GM21529 (cell line): ENCODE results near the gene NPHS1.
"Not testable (repeated sequence)": the region's sequence is repeated elsewhere in the genome, so short reads cannot be mapped to it uniquely, and the experiment has no call there.

Experiments
- ATAC-seq: cut with Tn5 transposase; IDR thresholded peaks from one replicate; pipeline ENCODE4 v1.9.1; 2021; ENCODE audit not compliant: unreplicated experiment

The NPHS1 gene

GRCh38 chr19:35816262-35816661 is 36.0 kb downstream of the NPHS1 start:
- no peak for ATAC-seq

GRCh38 chr19:35813043-35813890 is 39.0 kb downstream of the NPHS1 start:
- ATAC-seq: no peak

- ATAC-seq: no peak
These were observed 39.9 kb downstream of the NPHS1 start, which contains the start of gene PRODH2 for GRCh38 chr19:35812220-35813042. PRODH2 (minus strand) TSS chr19:35812845; CDS start chr19:35812805, 40 bp downstream.

DNA sequence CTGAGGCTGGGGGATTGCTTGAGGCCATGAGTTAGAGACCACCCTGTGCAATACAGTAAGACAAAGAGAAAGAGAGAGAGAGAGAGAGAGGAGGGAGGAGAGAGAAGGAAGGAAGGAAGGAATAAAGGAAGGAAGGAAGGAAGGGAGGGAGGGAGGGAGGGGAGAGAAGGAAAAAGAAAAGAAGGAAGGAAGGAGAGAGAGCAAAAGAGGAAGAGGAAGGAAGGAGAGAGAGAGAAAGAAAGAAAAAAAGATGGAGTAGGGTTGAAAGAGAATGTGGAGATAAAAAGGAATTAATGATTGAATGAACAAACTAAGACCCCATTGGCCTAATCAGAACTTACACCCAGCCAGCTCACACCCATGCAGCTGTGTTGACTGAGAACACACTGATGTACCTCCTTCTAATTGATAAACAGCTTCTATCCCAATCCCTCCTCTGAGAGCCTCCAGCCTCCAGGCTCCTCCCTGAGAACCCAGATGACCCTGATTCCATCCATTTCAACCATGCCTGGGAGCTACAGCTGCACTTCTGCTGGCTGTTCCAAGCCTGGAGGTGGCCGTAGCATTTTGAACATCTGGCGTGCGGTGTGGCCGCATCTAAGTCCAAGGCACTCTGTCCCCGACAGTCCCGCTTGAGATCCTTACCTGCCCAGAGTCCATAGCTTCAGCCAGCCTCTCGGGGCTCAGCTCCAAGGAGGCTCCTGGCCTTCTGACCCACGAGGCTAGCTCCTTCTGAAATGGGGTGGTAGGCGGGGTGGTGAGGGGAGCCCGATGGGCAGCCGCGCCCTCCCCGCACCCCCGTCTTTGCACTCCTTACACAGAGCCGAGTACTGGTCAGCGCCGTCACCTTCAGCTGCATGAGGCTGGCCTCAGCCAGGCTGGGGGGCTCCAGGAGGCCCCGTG is 40.7 kb downstream of the NPHS1 start:
- no peak for ATAC-seq

GRCh38 chr19:35807633-35808032 is 44.7 kb downstream of the NPHS1 start:
- no peak for ATAC-seq

DNA sequence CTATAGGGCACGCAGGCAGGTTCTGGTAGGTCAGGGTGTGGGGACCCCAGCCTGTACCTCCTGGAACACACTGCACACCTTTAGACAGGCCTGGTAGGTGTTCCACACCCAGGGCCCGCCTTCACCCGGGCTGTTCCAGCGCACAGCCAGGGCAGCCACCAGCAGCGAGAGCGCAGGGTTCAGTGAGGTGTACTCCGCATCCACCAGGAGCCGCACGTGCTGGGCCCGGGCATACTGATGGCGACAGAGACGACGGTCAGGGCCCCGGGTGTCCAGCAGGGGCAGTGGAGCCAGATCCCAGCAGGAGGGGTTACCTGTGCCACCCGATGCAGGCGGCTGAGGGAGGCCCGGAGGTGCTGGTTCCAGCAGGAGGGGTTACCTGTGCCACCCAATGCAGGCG is 45.7 kb downstream of the NPHS1 start:
- ATAC-seq: no peak

GRCh38 chr19:35805526-35806102 is 46.7 kb downstream of the NPHS1 start:
- ATAC-seq: no peak

DNA sequence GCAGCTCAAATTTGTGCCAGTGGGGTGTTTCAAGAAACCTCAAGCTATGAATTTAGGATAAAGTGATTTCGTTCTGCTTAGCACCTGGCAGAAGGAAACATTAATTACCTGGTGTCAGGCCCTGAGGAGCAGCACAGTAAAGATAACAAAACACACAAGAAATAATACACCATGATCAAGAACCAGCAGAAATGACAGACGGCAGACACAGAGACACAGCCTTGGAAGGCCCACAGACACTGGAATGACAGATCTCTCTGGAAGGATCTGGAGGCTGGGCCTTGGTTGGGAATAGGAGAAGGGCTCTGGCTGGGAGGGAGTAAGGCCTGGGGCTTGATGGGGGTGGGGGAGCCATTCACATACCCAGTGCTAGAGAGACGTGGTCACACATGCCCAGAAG is 50.5 kb downstream of the NPHS1 start:
- ATAC-seq: no peak

- ATAC-seq: no peak
These were observed 54.6 kb downstream of the NPHS1 start for GRCh38 chr19:35797663-35798062.

DNA sequence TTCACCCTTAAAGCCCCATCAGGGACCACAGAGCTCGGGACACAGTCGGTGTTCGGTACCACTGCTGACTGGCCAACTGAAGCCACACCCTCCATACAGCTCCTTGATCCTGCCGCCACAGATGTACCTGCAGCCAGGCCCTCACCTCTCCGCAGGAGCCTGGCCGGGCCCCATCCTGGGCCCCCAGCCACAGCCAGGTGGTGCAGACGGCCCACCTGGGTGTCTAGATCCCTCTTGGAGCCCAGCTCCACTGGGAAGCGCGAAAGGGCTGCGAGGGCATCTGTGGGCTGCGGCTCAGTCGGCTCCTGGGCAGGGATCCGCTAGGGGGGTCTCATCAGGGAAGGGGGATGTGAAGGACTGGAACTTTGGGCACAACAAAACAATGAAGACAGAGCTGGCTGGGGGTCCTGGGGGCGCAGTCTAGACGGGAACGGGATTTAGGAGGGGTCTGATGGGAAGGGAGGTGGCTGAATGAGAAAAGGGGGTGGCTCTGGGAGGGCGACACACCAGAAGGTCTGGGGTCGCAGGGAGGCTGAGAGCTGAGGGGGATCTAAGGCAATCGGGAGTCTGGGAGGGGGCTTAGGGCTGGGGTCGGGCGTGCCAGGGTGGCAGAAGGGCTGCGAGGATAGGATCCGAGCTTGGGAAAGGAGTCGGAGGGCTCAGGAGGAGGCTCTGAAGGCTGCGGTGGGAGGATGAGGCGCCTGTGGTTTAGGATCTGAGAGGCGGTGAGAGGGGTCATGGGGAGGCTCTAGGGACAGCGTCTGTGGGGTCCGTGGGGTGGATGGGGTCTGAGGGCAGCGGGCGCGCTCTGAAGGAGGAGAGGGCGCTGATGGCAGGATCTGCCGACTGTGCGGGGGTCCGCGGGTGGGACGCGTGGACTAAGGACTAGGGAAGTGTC is 55.4 kb downstream of the NPHS1 start:
- ATAC-seq: no peak

DNA sequence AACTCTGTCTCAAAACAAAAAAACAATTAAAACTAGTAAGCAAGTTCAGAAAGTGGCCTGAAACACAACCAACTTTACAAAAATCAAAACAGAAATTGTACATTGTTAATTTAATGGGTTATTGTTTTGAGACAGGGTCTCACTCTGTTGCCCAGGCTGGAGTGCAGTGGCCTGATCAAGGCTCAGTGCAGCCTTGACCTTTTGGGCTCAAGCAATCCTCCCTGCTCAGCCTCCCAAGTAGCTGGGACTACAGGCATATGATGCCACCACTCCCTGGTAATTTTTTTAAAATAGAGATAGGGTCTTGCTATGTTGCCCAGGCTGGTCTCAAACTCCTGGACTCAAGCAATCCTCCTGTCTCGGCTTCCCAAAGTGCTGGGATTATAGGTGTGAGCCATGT is 56.7 kb downstream of the NPHS1 start:
- ATAC-seq: not testable (repeated sequence)

GRCh38 chr19:35793381-35794165 is 58.7 kb downstream of the NPHS1 start:
- no peak for ATAC-seq

DNA sequence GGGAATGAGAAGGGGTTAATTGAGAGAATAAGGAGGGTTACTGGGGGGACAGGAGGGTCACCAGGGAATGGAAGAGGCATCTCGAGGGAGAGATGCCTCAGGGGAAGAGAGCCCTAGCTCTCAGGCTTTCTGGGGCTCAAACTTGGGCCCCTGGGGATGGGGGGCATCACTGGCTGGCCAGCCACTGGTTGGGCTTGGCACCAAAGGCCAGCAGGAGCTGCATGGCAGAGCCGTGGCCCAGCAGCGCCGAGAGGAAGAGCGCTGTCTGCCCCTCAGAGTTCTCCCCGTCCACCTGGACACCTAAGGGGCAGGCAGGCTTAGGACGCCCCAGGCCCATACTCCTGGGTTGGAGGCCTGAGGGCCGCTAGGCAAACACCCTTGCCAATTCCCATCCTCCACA is 59.4 kb downstream of the NPHS1 start:
- no peak for ATAC-seq

- no peak for ATAC-seq
These were observed 60.0 kb downstream of the NPHS1 start for GRCh38 chr19:35792312-35792711.

DNA sequence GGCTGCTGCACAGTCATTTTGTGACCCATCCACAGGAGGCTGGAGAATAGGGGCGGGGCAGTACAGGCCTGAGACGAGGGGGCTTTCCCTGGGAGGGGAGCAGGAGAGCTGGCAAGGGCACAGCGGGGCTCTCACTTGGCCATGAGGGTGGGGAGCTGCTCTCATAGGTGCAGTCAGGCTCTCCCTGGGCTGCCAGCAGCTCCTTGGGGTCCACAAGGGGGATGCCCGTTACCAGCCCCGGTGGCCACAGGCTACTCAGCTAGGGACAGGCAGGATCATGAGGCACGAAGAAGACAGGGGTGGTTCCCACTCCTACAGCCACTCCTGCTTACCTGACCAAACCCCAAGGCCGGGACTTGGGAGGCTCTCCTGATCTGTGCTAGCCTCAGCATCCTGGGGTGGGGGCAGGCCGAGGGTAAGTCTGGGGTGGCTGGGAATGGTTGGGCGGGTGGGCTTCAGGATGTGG is 60.5 kb downstream of the NPHS1 start:
- ATAC-seq: no peak

- ATAC-seq: no peak
These were observed 61.1 kb downstream of the NPHS1 start for GRCh38 chr19:35790981-35791813.

GRCh38 chr19:35789978-35790944 is 62.0 kb downstream of the NPHS1 start:
- no peak for ATAC-seq
